HepG2 (cell line): ENCODE measurements around the gene FCHO1. TPM values are rescaled to one million over a fixed set of nuclear protein-coding genes. Genes with fewer than 3 reads are reported as not detected.

ENCODE experiments used
- FOXK1 ChIP-seq: sonication (generic); formaldehyde crosslinking; IDR thresholded peaks from 2 replicates; pipeline ENCODE4 v1.4.0; 2020; ENCODE audit warnings: low read depth, missing genetic modification reagents, borderline replicate concordance
- HMG20A ChIP-seq: IDR thresholded peaks from 2 replicates; pipeline ENCODE4 v1.6.1; 2016; ENCODE audit warnings: borderline replicate concordance
- MLXIP ChIP-seq: sonication (generic); formaldehyde crosslinking; IDR thresholded peaks from 2 replicates; pipeline ENCODE4 v1.9.0; 2021; ENCODE audit warnings: missing genetic modification reagents, borderline replicate concordance
- MYC ChIP-seq: sonication (generic); formaldehyde crosslinking; IDR thresholded peaks from 2 replicates; pipeline ENCODE4 v1.9.0; 2021; ENCODE audit warnings: missing genetic modification reagents, borderline replicate concordance
- PAXIP1 ChIP-seq: sonication (generic); formaldehyde crosslinking; conservative IDR thresholded peaks from 2 replicates; pipeline ENCODE4 v1.4.0; 2020; ENCODE audit warnings: mild to moderate bottlenecking, missing genetic modification reagents, moderate library complexity
- PCBP2 ChIP-seq: fragments of 200-400 bp; formaldehyde crosslinking; optimal IDR thresholded peaks from 2 replicates; pipeline ENCODE3; 2018; ENCODE audit warnings: low read length, low read depth; ENCODE audit not compliant: poor library complexity, severe bottlenecking
- TBX2 ChIP-seq: sonication (generic); formaldehyde crosslinking; IDR thresholded peaks from 2 replicates; pipeline ENCODE4 v1.5.0; 2020; ENCODE audit warnings: missing genetic modification reagents, mild to moderate bottlenecking, borderline replicate concordance
- TRAFD1 ChIP-seq: sonication (generic); formaldehyde crosslinking; IDR thresholded peaks from 2 replicates; pipeline ENCODE4 v1.5.1; 2020; ENCODE audit warnings: missing genetic modification reagents, mild to moderate bottlenecking, borderline replicate concordance
- ZFP41 ChIP-seq: sonication (generic); formaldehyde crosslinking; IDR thresholded peaks from 2 replicates; pipeline ENCODE4 v1.4.0; 2020; ENCODE audit warnings: mild to moderate bottlenecking, missing genetic modification reagents, borderline replicate concordance
- ZNF24 ChIP-seq: fragments of 450-650 bp; IDR thresholded peaks from 2 replicates; pipeline ENCODE4 v1.6.1; 2017; ENCODE audit warnings: antibody characterized with exemption, mild to moderate bottlenecking
- ZNF260 ChIP-seq: sonication (generic); formaldehyde crosslinking; IDR thresholded peaks from 2 replicates; pipeline ENCODE4 v1.4.0; 2020; ENCODE audit warnings: missing genetic modification reagents, low read depth, mild to moderate bottlenecking, borderline replicate concordance
- ZNF431 ChIP-seq: sonication (generic); formaldehyde crosslinking; IDR thresholded peaks from 2 replicates; pipeline ENCODE4 v1.9.0; 2022; ENCODE audit warnings: missing genetic modification reagents, low read depth, mild to moderate bottlenecking, borderline replicate concordance
- ZNF564 ChIP-seq: sonication (generic); formaldehyde crosslinking; IDR thresholded peaks from 2 replicates; pipeline ENCODE4 v1.8.1; 2023; ENCODE audit warnings: mild to moderate bottlenecking, missing genetic modification reagents
- ZNF672 ChIP-seq: sonication (generic); formaldehyde crosslinking; IDR thresholded peaks from 2 replicates; pipeline ENCODE4 v1.8.1; 2022; ENCODE audit warnings: missing genetic modification reagents
- ZNF770 ChIP-seq: sonication (generic); formaldehyde crosslinking; IDR thresholded peaks from 2 replicates; pipeline ENCODE4 v1.5.0; 2020; ENCODE audit warnings: mild to moderate bottlenecking, missing genetic modification reagents
- ZNF782 ChIP-seq: sonication (generic); formaldehyde crosslinking; IDR thresholded peaks from 2 replicates; pipeline ENCODE4 v1.4.0; 2020; ENCODE audit warnings: missing genetic modification reagents, mild to moderate bottlenecking, borderline replicate concordance
- ZNF83 ChIP-seq: sonication (generic); formaldehyde crosslinking; IDR thresholded peaks from 2 replicates; pipeline ENCODE4 v1.4.0; 2020; ENCODE audit warnings: missing genetic modification reagents, mild to moderate bottlenecking, borderline replicate concordance
- polyA plus RNA-seq, 8 experiments: library from polyadenylated mRNA; depleted of rRNA in 3 of 8; stranded (reverse) in 7 of 8; unstranded in 1 of 8; fragments of >200 nt; fragmentation: Illumina TruSeq in 4 of 8; extraction: Trizol in 4 of 8; gene quantifications; 2 replicates each; pipeline versions ENCODE4 v1.2.1 to v1.2.3, GENCODE V29; 2011 to 2016; ENCODE audit warnings: low read depth in 4 of 8, missing spikeins in 1 of 8, mixed read lengths in 1 of 8; ENCODE audit not compliant: insufficient read depth in 1 of 8
- total RNA-seq, 5 experiments: library from RNA; depleted of rRNA; stranded (reverse); fragments of >200 nt; fragmentation: Illumina TruSeq; extraction: Trizol; gene quantifications; 2 replicates each; pipeline ENCODE4 v1.2.3, GENCODE V29; 2016; ENCODE audit warnings: low read depth in 1 of 5

FCHO1 gene
- total and polyA plus RNA-seq, 2 of the 13 experiments (the other 11 are each of a cell fraction or from before 2014, with no cell fraction given): 1.3 to 3.1 TPM

GRCh38 chr19:17796013-17796837, 44.9 kb downstream of the FCHO1 start (continued):
- TF ChIP-seq TBX2 (CRISPR knock-in tag) (peak; percentile 67; the same call in 1 of the 2 replicates), ZNF260 (CRISPR knock-in tag) (no peak), HMG20A (0 out of 2 replicates have a peak, but pooled peaks have one; percentile 18), ZNF431 (peak; percentile 26; the same call in 1 of the 2 replicates), FOXK1 (CRISPR knock-in tag) (0 out of 2 replicates have a peak, but pooled peaks have one; percentile 12), ZFP41 (CRISPR knock-in tag) (no peak), PCBP2 (no peak), MYC (peak; percentile 53; the same call in 1 of the 2 replicates), ZNF83 (CRISPR knock-in tag) (0 out of 2 replicates have a peak, but pooled peaks have one; percentile 26), ZNF770 (CRISPR knock-in tag) (peak; percentile 90), MLXIP (CRISPR knock-in tag) (no peak), ZNF564 (CRISPR knock-in tag) (no peak), PAXIP1 (CRISPR knock-in tag) (peak; percentile 64), ZNF782 (CRISPR knock-in tag) (0 out of 2 replicates have a peak, but pooled peaks have one; percentile 32), TRAFD1 (CRISPR knock-in tag) (no peak), ZNF672 (no peak), ZNF24 (no peak)
